A172 (cell line): ENCODE data around the gene ZNF174. TPM values are rescaled to one million over a fixed set of nuclear protein-coding genes. Genes with fewer than 3 reads are reported as not detected.
A peak's percentile ranks its signal among the peaks of the same experiment; 100 is the strongest.

ENCODE experiments used
- DNase-seq: peaks from one replicate; pipeline ENCODE4 v3.0.0-alpha.2; 2015; ENCODE audit warnings: low spot score
- total RNA-seq: library from RNA; depleted of rRNA; stranded (reverse); fragments of >200 nt; shearing (Covaris generic); gene quantifications from 2 replicates; pipeline ENCODE4 v1.2.3, GENCODE V29; 2014; rRNA removed

The ZNF174 gene
- total RNA-seq: 15.8 and 18.7 TPM in 2 replicates

DNA sequence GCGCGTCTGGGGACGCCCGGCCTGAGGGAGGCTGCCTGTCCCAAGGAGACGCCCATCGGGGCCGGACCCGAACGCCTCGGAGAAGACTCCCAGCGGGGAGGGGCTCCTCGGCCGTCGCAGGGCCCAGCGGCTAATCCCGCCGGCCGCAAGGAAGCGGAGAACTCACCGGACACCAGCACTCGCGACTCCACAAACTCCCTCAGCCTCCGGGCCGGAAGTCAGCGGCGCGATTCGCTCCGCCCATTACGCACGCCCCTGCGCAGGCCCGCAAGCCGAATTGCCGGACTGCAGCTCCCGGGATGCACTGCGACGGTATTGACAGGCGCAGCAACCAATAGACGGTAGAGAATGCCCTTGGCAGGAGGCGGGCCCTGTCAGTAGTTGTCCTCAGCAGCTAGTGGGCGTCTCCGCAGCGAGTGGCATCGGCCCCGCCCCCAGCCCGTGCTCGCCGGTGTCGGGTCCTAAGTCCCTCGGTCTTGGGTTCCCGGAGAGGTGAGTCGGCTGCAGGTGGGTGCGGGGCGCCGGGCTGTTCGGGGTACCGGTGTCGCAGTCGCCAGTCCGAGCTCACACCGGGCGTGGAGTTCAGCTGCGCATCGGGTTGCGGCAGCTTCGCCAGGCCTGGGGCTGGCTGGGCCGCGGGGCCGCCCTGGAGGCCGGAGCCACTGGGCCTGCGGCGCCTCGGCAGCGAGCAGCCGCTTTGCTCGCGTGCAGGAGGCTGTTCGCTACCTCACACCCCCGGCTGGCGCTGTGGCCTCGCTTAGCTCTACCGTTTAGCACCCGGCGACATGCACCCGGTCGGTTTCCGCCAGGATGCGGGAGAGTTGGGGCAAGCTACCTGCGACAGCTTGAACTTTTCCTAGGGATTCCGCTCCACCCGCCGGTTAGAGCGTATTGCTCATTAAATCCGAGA is at the start of gene ZNF174, which contains the start of gene ZSCAN32:
Gene ZNF174, plus strand, starts transcription at position 437 of the 910 bp plus-strand sequence. CDS start 790 bp downstream, outside the sequence.
Gene ZSCAN32, minus strand, starts transcription at position 226 of the 910 bp plus-strand sequence. CDS start 3,447 bp downstream, outside the sequence.
- peak; percentile 99 for DNase-seq

DNA sequence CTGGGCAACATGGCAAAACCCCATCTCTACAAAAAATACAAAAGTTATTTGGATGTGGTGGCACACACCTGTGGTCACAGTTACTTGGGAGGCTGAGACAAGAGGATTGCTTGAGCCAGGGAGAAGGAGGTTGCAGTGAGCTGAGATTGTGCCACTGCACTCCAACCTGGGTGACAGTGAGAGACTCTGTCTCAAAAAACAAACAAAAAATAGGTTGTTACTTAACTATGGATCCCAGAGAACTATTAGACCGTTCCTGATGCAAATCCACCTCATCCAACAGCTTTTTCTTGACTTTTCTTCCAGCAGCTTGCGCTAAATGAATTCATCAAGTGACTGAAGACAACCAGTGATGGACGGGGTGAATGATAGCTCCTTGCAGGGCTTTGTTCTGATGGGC is 45.4 kb upstream of the ZNF174 start, which contains the start of gene OR2C1:
Gene OR2C1, plus strand, starts transcription at position 301 of the 400 bp plus-strand sequence. Its CDS starts 52 bp downstream, at position 353.
- DNase-seq: no peak

DNA sequence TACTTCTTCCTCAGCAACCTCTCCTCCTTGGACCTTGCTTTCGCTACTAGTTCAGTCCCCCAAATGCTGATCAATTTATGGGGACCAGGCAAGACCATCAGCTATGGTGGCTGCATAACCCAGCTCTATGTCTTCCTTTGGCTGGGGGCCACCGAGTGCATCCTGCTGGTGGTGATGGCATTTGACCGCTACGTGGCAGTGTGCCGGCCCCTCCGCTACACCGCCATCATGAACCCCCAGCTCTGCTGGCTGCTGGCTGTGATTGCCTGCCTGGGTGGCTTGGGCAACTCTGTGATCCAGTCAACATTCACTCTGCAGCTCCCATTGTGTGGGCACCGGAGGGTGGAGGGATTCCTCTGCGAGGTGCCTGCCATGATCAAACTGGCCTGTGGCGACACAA is 44.9 kb upstream of the ZNF174 start:
- no peak for DNase-seq

DNA sequence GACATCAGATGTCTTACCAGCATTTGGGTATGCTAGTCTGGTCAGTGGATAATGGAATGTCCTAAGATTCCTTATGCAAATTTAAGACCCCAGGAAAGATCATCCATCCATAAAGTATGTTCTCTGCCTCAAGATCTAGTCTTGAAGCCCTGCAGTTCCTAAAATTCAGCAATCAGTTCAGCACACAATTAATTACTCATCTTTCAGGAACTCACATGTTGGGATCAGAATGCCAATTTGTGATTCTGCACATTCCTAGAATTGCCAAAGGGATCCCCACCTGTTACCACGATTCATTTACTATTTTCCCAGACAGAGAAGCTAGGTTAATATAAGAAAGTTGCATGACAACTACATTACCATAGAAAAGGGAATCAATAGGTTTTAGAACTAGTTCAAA is 42.1 kb upstream of the ZNF174 start:
- DNase-seq: peak; percentile 31

DNA sequence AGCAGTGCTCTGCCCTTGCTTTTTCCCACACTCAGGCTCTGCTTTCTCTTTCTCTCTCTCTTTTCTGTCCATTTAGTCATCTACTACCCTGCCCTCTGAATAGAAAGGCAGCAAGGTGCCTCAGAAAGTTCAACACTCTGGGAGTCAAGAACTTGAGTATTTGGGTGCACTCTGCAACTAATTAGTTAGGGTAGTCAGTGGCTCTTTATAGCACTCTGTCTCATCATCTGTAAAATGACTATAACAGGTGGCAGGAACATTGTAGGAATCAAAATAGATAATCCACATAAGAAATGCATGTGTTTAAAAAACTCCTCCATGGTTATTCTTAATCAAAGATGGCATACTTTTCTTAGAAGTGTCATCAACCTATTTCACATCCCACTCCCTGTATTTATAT is 38.1 kb upstream of the ZNF174 start:
- DNase-seq: no peak

DNA sequence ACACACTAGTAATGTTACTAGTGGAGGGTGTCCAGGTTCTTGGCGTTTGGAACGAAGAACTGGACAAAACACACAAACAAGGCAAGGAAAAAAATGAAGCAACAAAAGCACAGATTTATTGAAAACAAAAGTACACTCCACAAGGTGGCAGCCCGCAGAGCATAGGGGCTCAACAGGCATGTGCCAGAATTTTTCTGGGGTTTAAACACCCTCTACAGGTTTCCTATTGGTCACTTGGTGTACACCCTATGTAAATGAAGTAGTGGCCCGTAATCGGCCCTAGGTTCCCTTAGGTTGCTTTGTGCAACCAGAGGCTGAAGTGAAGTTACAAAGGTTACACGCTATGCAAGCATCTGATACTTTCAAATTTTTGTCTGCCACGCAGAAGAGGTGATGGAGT is 37.2 kb upstream of the ZNF174 start:
- no peak for DNase-seq

DNA sequence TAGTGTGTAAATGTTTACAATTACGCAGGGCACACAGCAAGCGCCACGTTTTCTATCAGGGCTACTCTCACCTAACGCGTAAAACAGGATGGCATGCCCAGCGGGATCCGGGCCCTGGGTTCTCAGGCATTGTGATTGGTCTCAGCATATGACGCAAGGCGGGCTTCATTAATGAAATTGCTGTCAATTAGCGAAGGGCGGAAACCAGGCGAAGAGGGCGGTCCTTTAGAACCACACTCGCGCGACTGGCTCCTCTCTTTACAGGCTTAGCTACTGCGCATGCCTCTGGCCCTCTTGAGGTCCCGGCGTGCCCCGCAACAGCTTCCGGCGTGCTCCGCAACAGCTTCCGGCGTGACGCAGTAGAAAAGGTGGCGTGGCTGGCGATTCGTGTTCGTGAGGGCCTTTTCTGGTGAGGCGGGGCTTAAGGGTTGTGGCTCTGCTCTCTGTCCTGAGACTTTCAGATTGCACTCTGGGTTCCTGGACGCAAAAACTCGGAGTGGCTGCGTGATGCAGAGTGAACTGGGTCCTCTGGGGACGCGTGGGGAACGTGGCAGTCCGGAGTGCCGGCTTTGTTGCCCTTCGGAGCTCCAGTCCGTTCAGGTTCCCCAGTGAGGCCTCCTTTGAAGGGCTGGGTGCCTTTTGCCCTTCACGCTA is 36.1 kb upstream of the ZNF174 start:
- peak; percentile 96 for DNase-seq

DNA sequence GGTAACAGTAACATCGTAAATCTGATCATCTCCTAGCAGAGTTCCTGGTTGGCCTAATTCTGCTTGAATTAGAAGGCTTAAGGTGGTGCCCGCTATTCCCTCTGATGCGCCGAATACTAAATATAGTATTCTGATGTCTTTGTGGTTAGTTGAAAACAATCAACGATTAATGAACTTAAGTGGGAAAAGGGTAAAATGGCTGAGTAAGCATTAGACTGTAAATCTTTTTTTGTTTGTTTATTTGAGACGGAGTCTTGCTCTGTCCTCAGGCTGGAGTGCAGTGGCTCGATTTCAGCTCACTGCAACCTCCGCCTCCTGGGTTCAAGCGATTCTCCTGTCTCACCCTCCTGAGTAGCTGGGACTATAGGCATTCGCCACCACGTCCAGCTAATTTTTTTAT is 31.9 kb upstream of the ZNF174 start:
- no peak for DNase-seq

DNA sequence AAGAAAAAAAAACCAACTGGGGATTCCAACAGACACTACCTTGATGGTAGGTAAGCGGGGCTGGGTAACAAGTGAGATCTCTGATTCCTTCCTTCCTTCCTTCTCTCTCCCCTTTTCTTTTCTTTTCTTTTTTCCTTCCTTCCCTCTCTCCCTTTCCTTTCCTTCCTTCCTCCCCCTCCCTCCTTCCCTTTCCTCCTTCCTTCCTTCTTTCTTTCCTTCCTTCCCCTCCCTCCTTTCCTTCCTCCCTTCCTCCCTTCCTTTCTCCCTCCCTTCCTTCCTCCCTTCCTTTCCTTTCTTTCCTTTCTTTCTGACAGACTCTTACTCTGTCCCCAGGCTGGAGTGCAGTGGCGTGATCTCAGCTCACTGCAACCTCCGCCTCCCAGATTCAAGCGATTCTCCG is 25.3 kb upstream of the ZNF174 start:
- DNase-seq: no peak

DNA sequence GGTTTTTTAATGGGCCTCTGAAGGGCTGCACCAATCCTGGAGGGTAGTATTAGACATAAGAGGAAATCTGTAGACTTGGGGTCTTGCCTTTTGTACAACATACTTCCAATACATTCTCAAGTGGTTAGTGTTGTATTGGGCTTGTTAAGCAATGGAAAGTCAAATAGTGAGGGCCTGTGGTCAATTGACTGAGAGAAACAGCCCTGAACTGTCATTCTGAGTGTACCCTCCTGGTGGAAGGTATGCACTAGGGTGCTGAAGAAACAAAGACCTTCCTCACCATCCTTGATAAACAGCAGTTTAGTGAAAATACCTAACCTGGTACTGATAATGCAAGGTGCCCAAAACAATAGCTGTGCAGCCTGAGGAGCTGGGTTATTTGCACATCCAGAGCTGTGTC is 23.1 kb upstream of the ZNF174 start:
- DNase-seq: no peak

DNA sequence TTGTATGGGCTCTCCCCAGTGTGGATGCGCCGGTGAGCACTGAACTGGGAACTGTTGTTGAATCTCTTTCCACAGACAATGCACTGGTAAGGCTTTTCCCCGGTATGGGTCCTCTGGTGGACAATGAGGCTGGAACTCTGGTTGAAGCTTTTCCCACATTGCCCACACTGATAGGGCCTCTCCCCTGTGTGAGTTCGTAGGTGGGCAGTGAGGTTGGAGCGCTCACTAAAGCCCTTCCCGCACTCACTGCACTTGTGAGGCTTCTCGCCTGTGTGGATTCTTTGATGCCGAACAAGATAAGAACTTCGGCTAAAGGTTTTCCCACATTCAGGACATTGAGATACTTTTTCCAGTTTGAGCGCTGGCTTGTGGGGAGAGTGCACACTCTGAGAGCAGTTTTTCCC is 18.0 kb upstream of the ZNF174 start:
- no peak for DNase-seq

DNA sequence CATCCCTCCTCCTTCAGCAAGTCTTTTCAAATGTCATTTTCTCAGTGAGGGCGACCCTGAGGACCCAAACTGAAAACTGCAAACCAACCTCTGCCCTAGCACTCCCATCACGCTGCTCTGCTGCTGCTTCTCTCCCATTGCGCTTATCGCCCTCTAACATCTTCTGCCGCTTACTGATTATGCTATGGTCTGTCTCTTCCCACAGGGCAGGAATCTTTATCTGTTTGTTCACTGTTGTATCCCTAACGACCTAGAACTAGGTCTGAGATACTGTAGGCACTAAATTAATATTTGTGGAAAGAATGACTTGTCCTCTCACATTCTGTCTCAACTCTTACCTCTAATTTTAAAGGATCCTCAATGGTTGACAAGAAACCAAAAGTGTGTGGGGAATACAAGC is 12.7 kb upstream of the ZNF174 start:
- DNase-seq: no peak

DNA sequence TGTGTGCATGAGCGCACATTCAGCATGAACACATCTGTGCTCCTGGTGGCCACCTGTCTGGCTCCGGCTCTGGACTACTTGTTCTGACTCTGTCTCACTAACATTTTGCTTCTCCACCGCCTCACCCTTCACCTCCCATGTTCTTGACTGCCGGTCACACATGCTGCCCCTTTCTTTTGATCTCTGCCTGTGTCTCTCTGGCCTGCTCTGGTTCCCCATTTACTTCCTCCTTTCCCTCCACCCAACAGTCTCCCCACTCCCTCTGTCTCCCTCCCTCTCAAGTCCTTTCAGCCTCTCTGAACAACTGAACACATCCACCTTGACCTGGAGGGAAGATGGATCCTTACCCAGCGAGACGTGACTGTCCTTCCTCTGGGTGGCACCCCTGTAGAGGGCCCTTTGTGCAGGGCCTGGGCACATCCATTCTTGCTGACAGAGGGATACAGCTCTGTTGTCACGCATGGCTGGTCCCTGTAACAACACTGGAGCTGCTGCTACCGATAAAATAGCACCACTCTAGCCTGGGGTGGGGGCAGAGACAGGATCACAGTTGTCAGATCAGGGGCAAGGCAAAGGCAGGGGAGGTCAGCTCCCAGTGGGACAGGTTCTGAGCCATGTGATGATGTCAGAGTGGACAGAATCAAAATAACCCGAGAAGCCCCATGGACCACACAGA is 11.2 kb upstream of the ZNF174 start:
- DNase-seq: no peak

DNA sequence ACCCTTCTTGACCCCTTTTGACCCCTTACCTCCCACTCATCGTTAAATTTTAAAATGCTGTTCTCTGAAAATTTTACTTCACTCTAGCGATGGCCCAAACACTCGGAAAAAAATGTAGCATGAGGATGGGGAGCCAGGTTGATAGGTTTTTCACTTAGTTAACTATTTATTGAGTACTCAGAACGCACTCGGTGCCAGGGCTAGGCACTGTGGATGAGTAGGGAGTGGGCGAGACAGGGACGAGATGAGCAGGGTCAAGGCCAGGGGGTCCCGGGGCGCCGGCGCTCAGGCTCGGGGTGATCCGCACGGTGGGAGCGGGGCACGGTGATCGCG is 603 bp upstream of the ZNF174 start:
- no peak for DNase-seq

DNA sequence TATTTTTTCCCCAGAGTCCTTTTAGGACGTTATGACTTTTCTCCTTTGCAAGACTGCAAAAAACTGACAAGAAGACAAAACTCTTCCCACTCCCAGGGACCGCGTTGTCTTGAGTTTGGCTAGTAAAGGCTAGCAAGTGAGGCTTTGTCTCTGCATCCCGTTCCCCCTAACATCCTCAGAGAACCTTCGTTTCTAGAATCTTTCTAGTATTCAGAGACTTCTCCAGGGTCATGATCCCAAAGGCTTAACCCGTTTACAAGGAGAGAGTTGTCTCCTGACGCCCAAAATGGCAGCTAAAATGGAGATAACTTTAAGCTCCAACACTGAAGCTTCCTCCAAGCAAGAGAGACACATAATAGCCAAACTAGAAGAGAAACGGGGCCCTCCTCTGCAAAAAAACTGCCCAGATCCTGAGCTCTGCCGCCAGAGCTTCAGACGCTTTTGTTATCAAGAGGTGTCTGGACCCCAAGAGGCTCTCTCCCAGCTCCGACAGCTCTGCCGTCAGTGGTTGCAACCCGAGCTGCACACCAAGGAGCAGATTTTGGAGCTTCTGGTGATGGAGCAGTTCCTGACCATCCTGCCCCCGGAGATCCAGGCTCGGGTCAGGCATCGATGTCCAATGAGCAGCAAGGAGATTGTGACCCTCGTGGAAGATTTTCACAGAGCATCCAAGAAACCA is 843 bp downstream of the ZNF174 start:
- no peak for DNase-seq

DNA sequence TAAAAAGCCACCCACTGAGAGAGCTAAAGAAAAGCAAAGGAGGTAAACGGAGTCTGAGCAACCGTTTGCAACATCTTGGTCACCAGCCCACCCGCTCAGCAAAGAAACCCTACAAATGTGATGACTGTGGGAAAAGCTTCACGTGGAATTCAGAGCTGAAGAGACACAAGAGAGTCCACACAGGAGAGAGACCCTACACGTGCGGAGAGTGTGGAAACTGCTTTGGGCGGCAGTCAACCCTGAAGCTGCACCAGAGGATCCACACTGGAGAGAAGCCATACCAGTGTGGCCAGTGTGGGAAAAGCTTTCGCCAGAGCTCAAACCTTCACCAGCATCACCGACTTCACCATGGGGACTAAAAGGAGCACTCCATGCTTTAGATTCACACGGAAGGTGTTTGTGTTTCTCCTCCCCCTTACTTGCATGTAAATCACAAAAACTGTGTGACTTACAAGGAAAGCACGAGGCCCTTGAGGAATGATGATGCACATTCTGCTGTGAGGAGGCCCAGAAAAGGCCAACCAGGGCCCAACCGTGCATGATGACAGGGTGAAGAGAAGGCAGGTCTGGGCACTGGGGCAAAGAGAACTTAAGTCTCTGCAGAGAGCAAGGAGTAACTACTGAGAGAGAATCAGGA is 7.7 kb downstream of the ZNF174 start:
- no peak for DNase-seq

DNA sequence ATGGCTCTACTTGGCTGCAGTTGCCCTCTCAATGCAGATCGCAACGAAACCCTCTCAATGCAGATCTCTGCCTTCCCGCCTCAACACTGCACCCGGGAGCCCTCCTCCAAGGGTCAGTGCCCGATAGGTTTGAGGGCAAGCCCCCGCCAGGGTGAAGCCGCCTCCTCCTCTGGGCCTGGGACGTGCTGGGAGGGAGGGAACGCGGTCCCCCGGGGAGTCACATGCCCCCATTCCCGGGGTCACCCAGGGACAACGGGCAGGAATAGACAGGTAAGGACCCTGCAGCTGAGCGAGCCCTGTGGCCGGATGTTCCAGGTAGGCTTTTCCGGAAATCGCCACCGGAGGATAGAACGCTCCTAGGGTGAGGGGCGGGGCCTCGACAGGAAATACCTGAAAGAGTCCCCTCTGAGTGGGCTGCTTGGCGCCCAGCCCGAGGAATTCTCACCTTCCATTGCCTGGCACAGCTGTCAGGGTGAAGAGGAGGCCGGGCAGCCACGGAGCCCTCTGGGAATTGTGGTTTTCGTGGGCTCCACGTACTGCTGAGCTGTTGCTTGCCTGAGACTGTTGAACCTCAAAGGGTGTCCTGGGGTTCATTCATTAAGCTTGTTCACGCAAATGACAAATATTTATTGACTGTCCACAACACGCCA is 12.8 kb downstream of the ZNF174 start:
- DNase-seq: no peak

DNA sequence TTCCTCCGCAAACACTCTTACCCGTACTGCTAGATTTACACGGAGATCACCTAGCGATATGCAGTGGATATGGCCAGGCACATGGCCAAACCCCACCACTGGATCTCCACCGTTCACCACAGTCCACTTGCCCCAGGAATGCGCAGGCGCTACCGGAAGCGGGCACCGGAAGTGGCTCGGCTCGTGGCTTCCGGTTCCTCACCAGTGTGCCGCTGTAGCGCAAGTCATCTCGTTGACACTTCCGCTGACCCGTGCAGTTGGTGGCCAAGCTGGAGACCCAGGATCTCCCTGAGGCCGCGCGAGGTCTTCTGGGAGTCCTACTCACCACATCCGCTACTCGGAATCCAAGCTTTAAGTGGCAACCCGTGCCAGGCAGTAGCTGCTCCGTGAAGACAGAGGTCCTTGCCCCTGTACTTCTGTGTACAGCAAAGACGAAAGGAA is 30.8 kb downstream of the ZNF174 start:
- DNase-seq: no peak

DNA sequence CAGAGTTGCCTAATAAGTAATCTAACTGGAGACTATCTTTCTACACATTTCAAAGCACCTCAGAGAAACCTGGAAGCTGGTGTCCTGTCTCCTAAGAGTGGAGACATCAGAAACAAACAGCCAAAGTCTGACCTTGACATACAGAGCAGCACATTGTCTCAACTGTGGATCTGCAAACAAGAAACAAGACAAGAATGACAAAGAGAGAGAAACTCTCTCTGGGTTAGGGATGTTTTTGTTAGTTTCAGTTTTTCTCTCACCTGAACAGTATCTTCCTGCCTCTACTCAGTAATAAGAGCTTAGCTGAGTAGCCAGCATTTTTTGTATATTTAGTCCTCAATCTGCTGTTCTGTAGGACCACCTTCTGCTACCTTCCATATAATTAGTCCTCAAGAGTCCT is 33.4 kb downstream of the ZNF174 start:
- no peak for DNase-seq

DNA sequence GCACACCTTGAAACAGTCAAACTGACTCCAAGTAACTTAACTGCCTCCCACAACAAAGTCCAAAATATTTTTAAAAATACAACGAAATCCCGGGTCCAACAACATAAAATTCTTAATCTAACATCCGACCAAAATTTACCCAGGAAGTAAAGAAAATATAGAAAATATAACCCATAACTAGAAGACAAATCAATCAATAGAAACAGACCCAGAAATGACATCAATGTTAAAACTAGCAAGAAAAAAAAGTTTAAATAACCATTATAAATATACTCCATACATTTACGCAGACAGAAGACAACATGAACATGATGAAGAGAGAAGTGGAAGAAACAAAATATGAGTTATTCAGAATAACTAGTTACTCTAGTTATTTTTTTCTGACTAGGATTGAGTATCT is 38.6 kb downstream of the ZNF174 start:
- DNase-seq: no peak
